Limb (tissue), 2 donors: ENCODE data around the gene SHISA6.
"Not testable (repeated sequence)": the region's sequence is repeated elsewhere in the genome, so short reads cannot be mapped to it uniquely, and the experiment has no call there.

Experiments
- DNase-seq, 2 donors: peaks; one replicate each; pipeline ENCODE4 v3.0.0-alpha.2; 2016; ENCODE audit errors: extremely low spot score in 2 of 2

Gene SHISA6

DNA sequence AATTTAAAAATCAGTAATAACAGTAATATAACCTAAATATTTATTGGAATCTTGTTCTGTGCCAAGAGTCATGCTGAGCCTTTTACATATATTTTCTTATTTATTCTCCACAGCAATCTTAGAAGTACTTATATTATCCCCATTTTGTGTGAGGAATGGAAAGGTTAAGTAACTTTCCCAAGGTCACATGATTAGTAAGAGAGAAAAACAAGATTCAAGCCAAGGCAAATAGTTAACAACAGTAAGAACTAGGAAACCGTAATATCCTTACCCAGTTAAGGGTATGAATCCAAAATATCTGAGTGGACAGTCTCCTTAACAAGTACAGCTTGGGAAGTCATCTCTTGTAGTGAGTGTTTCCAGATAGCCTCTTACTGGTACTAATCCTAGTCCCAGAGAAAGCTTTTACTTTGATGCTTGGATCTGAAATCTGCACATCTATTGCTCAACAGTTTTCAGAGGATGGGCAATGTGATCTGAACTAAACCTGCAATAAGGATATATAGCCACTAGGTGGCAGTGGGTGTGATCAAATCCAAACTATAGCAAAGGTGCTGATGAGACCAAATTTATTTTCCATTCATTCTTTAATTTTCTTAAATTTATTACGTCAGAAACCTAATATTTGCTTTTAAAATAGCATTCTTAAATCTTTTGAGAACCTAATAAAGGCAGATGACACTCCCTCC lies 23.3 kb downstream of the SHISA6 start:
- DNase-seq: no peak

DNA sequence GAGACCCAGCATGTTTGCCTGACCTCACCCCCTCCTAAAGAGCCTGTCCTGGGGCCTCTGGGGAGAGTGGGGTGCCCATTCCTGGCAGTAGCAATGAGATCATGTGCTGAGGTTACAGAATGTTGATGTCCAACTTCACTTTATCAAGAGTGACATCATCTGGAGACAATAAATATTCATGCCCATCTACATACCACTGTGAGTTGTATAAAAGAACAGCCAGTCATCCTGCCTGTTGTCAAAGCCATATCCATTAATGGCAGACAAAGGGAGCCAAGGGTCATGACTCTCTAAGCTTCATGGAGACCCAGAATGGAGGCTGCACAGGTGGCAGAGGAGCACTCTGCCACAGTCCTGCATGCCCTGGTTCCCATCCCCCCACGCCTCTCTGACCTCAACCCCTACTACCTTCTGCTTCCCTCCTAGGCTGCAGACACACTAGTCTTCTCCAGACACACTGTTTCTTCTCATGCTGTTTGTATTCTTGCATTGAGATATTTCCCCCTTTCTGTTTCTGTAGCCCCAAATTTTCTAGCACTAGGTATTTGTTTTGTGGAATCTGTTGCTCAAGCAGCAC lies 27.1 kb downstream of the SHISA6 start:
- DNase-seq: no peak

DNA sequence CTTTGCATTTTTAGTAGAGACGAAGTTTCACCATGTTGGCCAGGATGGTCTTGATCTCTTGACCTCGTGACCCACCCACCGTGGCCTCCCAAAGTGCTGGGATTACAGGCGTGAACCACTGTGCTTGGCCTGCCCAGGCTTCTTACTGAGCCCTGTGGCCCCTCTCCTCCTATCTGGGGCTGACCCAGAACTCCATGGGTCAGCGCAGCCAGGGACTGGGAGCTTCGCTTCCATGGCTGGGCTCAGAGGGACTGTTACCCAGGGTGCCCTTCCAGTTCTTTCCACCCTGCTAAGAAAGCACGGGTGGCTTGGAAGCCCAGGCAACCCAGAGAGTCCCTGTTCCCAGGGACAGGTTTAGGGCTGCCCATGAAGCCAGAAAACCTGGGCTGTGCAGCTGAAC lies 28.2 kb downstream of the SHISA6 start:
- DNase-seq: no peak

DNA sequence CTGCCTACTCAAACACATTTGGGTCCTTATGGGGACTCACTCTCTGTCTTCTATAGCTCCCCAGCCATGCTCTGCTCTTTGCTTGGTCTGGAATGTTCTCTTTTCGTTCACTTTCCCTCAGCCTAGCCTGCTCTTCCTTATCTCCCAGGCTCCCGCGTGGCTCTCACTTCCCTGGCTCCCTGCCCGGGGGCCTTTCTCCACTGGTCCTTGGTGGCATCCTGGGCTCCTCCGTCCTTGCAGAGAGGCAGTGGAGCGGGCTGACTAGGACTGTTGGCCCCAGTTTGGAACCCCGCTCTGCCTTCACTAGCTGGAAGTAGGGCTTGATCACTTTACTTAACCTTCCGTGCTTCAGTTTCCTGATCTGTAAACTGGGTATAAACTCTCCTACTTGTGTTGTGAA lies 31.2 kb downstream of the SHISA6 start:
- no peak for DNase-seq

DNA sequence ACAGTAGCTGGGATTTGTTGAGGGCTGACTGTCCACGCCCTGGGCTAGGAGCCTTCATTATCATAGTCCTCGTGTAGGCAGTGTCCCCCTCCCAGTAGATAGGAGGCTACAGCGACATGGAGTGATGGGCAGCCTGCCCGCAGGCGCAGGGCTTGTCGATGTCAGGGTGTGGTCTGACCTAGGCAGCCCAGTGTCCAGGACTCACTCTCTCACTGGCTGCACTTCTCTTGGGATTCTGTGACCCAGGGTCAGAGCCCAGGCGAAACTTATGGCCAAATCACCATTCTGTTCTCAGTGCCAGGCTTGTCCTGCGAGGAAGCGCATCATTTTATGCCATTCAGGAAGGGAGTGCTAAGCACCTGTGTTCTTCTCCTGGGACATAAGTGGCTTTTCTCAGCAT lies 32.6 kb downstream of the SHISA6 start:
- no peak for DNase-seq

DNA sequence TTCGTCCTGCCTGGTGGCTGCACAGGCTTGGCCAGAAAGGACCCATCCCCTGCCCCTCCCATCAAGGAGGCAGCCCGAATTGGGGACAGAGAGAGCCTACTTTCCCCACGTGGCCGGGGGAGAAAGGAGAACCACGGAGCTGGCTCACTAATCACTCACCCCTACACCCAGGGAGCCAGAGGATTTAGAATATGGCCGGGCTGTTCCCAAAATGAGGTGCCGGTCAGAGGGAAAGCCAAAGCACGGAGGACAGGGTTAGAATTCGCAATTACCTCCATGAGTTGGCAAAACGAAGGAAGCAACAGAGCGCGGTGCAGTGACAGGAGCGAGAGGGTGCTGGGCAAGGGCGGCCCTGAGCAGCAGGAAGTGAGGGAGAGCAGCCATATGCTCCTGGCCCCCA lies 33.1 kb downstream of the SHISA6 start:
- DNase-seq: no peak

DNA sequence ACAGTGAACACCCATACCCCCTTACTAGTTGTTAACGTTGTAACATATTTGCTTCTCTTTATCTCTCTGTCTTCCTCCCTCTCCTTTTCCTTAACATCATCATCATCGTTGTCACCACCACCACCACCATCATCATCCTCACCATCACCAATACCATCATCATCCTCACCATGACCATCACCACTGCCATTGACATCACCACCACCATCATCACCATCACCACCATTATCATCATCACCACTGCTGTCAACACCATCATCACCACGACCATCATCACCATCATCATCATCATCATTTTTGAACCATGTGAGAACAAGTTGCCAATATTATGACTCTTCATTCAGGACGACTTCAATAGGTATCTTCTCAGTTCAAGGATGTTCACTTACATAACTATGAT lies 35.5 kb downstream of the SHISA6 start:
- no peak for DNase-seq

DNA sequence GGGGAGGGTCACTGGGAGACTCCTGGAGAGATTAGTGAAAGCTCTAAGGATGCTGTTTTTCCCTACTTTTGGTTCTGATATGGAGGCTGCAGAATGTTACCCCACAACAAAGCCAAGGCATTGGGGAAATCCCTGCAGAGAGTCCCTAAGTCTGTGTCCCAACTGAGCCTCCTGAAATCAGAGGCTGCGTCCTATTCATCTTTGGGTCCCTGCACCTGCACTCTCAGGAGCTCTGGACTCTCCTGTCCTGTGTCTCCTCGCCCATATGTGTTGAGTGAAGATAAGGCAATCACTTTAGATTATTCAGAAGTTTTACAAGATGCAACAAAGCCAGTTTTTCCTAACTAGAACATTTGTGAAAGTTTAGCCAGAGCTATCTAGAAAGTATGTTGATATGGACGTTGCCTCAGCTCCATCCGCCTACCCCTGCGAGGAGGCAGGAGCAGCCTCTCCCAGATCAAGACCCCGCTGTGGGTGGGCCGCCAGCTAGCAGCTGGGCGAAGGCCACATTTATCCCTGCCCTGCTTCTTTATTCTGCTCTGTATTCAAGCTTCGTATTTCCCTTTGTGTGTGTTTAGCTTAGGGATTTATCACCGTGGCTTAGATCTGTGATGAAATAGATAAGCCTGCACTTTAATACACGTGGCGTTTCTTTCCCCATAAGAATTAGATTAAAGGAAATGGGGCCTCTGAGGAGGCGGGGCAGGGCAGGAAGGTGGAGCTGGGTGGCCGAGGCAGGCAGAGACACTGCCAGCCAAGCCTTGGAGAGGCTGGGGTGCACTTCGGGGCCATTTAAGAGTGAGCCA lies 37.4 kb downstream of the SHISA6 start:
- DNase-seq: no peak

DNA sequence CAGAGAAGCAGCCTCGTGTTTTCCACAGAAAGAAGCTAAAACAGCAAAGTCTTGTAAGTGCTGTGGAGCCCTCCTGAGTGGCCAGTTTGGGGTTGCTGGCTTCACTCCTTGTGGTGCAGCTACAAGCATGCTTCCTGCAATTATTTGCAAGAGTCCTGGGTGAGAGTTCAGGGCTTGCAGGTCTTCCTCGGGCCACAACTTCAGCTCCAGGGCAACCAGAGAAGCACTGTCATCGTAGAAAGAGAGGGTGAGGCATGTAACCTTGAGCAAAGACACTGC lies 37.9 kb downstream of the SHISA6 start:
- DNase-seq: no peak

DNA sequence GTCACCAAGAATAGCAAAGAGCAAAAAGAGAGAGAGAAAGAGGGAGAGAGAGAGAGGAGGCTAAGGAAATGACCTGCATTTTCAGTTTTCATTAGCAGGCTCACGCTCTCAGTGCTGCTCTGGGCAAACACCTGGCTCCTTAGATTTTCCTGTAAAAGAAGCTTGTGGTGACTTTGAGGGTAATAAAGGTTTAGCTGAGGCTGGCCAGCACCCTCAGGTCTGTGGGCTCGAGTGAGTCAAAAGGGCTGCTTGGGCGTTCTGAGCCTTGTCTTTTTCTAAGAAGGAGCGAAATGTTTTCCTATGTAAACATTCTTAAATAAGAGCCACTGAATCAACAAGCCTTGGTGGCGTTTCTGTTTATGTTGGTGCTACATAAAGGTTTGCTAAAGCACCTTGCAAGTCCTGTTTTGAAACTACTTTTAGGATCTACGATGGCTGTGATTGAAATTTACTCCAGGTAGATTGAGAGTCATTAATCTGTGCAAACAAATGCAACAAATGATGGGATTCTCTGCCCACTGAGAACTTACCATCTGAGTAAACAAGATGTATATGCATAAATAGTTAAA lies 38.8 kb downstream of the SHISA6 start:
- no peak for DNase-seq

DNA sequence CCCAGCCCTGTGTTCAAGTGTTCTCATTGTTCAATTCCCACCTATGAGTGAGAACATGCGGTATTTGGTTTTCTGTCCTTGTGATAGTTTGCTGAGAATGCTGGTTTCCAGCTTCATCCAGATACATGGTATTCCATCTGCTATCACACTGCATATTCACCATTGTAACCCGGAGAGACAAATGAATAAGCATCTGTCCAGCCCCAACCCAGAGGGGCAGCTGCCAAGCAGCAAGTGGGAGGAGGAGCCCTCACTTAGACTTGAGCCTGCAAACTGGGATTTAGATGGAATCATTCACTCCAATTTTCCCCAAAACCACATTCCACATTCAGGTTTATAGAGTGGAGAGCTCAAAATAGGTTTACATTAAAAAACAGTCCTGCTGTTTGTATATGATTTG lies 41.6 kb downstream of the SHISA6 start:
- DNase-seq: no peak

DNA sequence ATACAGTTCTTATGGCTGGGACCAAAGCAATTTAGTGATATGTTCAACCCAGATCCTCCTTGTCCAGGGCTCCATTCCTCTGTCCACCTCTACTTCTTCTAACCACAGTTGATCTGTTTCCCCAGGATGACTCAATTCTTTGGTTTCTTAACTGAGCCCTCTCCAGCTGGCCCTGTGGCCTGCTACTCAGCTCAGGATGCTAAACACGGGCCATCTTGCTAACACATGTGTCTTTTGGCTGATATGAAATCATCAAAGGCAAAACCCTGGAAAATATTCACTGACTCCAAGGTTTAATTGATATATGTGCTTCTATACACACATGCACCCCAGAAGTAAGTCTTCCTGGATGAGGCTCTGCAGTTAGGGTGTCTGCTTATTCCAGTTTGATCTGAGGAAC lies 43.8 kb downstream of the SHISA6 start:
- no peak for DNase-seq

DNA sequence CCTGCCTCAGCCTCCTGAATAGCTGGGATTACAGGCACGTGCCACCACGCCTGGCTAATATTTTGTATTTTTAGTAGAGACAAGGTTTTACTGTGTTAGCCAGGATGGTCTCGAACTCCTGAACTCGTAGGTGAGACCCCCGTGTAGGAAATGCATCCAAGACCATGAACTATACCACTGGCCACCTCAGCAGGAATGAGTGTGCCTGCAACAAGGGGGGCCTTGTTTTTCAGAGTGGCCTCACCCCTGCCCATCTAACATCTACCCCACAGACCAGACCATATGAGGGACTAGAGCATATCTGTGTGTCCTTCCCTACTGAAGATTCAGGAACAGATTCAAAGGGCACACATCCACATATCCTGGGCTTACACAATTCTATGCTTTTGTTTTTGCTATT lies 44.9 kb downstream of the SHISA6 start:
- DNase-seq: no peak

DNA sequence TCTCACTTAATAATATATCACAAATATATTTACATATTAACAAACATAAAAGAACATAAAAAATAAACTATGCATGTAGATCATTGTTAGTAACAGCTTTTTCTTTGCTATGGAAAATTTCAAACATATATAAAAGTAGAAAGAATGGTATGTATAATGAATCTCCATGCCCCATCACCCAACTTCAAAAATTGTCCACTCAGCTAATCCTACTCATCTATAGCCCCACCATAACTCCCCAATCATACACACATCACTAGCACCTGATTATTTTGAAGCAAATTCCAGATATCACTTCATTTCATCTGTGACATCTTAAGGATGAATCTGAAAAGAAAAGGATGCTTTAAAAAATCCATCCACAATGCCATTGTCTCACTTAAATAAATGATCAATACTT lies 46.8 kb downstream of the SHISA6 start:
- DNase-seq: no peak

DNA sequence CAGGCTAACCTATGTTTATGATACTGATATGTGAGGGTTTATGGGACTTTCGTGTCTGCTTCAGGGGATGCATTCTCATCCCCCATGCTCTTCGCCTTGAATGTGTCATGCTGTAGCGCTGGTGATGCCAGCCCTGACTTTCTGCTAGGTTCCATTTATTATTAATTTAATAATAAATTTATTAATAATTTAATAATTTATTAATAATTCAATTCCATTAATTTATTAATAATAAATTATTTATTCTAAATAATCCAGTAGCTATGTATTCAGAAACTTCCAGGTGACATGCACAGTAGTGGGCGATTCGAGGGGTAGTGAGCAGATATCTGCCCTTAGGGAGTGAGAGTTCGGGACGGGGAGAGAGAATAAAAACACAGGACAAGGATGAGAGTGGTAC lies 49.8 kb downstream of the SHISA6 start:
- DNase-seq: no peak

DNA sequence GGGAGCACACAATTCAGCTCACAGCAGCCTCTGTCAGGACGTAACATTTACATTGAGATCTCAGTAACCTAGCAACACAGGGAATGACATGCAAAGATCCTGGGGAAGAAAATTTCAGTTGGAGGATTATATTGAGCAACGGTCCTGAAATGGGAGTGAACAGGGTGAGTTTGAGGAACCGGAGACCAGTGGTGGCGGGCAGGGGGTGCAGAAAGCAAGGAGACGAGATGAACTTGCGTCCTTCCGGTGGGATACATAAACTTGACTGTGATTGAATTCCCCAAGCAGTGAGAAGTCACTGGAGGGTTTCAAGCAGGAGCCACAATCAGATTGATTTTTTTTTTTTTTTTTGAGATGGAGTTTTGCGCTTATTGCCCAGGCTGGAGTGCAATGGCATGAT lies 51.5 kb downstream of the SHISA6 start:
- DNase-seq: no peak

DNA sequence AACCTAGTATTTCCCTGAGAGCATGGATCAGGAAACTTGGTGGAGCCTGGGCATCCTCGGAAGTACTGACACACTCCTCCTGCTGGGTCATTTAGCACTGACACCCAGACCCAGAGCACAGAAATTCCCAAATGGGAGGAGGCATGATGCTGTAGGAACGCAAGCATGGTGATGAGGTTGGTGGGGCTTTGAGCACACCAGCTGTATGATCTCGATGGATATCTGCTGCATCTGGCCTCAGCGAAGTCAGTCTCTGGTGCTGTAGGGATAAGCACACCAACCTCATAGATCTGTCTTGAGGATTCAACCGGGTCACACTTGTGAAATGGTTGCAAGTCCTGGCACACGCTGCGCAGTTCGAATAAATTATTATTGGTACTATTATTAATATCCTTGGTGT lies 52.5 kb downstream of the SHISA6 start:
- DNase-seq: no peak

DNA sequence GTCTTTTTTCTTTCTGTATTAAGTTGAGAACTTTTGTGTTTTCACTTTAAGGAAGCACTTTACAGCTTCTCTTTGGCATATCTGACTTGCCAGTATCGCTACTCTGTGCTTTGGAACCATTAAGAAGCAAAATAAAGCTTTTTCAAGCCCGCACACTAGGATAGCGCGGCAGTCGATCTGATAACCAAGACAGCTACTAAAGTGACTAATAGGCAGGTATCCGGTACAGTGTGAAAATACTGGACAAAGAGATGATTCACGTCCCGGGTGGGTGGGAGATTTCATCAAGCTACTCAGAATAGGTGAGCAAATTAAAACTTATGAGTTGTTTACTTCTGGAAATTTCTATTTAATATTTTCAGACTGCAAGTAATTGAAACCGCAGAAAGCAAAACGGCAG lies 53.8 kb downstream of the SHISA6 start:
- DNase-seq: no peak

DNA sequence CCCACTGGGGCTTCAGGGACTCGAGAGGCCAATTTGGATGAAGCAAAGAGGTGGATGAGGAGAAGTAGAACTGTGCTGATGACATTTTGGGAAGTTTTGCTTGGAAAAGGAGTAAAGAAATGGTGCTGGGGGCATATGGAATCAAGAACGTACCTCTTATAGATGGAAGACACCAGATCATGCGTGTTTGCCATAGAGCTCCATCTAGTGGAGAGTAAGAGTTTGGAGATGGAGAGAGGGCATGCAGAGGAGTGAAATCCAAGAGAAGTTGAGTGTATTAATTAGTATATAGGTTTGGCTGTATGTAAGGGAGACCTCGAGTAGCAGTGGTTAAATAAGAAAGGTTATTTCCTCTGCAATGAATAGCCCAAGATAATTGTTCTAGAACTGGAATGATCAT lies 56.0 kb downstream of the SHISA6 start:
- DNase-seq: no peak

DNA sequence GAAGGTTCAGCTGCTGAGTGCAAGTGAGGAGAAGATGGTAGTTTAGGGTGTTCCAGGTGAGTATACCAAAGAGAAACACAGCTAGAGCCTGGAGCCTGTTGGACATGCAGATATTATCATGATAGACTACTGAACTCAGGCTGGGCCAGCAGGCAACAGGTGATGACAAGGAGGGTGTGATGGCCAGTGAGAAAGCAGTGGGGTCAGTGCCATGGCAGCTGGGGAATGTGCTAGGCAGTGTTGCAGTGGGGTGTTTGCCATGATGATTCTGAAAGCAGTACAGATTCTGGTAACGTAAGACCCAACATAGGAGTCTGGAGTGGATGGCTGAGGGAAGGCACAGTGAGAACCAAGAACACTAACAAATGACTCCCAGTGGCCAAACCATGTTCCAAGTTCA lies 57.4 kb downstream of the SHISA6 start:
- no peak for DNase-seq

DNA sequence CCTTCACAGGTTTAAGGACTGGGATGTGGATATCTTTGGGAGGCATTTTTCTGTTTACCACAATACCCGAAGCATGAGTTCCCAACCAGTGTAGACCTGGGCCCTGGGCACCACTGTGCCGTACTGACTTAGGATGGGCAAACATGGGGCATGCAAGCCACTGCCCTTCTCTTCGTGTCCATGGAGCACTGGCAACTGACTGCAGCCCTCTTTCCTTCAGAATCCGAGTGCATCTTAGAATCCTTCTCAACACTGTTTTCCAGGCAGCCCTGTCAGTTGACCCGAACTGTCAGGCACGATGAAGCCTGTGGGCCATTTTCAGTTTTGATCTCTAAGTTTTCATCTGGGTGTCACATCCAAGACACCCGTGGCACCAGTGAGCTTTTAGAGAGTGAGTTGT lies 59.2 kb downstream of the SHISA6 start:
- DNase-seq: no peak

DNA sequence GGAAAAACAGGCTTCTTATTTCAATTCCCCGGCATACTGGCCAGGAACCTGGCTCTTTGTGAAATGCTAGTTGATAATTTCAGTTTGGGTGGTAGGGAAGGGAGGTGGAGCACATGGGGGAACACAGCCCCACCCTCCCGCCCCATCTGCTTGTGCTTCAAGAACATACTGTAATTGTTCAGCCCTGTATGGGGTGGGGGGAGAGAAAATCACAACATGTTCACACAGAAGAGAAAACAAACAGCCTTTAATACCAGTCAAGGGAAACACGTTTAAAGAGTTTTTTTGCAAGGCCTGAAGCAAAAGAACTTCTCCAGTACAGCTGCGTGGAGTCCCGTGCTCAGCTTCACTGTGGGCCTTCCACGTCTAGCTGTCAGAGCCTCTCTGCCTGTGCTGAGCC lies 59.7 kb downstream of the SHISA6 start:
- no peak for DNase-seq

DNA sequence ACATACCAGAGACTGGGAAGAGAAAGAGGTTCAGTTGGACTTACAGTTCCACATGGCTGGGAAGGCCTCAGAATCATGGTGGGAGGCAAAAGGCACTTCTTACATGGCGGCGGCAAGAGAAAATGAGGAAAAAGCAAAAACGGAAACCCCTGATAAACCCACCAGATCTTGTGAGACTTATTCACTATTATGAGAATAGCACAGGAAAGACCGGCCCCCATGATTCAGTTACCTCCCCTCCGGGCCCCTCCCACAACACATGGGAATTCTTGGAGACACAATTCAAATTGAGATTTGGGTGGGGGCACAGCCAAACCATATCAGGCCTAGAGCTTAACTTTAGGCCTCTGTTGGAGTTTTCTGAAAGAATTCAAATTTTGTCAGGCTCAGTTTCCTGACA lies 60.9 kb downstream of the SHISA6 start:
- not testable (repeated sequence) for DNase-seq
